NCI-H1417 (cell line): ENCODE results near the gene SPATA3.

Experiments
- DNase-seq, 3 experiments: peaks; one replicate each; lab custom pipeline; 2025; lab: John Stamatoyannopoulos, UW

The SPATA3 gene

DNA sequence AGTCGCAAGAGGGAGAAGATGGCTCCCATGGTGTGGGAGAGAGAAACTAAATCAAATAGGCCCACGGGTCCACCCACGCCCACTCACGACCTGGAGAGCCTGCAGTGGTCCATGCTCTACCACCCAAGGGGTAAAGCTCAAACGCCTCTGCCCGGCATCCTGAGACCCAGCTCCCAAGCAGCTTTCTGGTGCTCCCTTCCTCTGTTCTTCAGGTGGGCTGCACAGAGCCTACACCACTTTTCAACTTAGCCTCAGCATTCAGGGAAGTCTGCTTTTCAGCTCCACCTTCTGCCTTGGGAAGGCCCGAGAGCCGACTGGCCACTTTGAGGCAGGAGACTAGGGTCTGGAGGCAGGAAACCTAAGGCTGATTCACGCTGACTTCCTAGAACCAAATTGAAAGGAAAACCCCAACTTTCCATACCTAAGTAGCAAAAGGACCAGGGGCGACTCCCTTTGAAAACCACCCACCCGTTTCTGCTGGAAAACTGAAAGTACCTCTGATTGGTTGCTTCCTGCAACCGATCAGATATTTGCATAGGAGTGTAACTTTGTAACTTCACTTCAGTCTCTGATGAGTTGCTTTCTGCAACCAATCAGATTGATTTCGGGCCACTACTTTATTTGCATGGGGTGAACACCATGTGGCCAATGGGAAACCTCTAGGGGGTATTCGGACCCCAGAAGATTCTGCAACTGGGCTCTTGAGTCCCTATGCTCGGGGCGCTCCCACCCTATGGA lies 26.8 kb upstream of the SPATA3 start:
- no peak for DNase-seq

- DNase-seq: peak in 1 of 3 experiments; percentile 31
Measured at GRCh38 chr2:230969659-230970015, 26.3 kb upstream of the SPATA3 start.

DNA sequence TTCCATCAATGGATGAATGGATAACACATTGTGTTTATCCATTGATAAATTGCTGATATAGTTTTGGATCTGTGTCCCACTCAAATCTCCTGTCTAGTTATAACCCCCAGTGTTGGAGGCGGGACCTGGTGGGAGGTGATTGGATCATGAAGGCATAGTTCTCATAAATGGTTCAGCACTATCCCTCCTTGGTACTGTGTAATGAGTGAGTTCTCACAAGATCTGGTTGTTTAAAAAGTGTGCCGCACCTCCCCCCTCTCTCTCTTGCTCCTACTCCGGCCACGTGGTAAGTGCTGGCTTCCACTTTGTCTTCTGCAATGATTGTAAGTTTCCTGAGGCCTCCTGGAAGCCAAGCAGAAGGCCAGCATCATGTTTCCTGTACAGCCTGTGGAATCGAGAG lies 23.9 kb upstream of the SPATA3 start:
- DNase-seq: no peak

DNA sequence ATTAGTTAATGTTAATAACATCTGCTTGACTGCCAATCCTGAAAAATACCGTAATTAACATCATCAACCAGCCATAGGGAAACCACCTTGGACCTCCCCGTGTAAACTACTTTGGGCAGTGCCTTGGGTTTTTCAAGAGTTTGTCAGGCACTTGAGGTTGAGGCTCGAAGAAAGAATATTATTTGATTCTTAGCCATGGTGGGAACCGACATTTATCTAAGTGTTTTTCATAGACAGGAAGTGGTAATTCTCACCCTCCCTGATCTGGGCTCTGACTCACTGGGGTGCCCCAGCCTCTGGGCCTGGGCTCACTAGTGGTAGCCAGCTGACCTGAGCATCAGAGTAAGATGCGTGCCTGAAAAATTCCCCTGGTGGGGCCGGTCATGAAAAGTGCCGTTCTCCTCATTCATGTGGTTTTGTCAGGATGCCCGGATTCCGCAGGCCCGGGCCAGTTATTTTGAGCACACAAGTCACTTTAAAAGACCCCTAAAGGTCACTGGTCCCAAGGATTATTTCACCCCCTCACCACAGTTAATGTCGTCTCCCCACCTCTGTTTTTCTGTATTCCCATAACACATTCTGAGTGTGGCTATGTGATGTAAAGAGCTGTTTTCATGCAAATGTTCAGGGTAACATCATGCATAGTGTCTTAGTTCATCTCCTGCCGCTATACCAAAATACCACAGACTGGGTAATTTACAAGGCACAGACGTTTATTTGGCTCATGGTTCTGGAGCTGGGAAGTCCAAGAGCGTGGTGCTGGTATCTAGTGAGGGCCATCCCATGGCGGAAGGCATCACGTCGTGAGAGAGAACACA lies 21.6 kb upstream of the SPATA3 start:
- DNase-seq: no peak

- no peak for DNase-seq
Measured at GRCh38 chr2:230975927-230976326, 20.0 kb upstream of the SPATA3 start.

- no peak for DNase-seq
Measured at GRCh38 chr2:230976671-230977171, 19.2 kb upstream of the SPATA3 start.

- DNase-seq: no peak
Measured at GRCh38 chr2:230980468-230980867, 15.5 kb upstream of the SPATA3 start.

DNA sequence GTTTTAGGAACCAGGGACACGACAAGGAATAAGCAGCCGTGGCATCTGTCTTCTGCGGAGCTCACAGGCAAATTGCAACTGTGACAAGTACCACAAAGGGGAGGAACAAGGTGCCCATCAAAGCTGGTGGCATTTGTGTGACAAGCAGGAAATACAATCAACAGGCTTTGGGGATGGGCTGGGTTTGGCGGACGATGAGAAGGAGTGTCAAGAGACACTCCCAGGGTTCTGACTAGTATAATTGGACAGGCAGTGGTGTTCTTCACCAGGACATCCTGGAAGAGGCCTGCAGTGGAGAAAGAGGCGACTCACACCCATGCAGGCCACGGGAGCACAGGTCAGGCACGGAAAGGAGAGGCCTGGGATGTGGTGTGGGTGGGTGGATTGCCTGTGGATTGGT lies 14.2 kb upstream of the SPATA3 start:
- no peak for DNase-seq

DNA sequence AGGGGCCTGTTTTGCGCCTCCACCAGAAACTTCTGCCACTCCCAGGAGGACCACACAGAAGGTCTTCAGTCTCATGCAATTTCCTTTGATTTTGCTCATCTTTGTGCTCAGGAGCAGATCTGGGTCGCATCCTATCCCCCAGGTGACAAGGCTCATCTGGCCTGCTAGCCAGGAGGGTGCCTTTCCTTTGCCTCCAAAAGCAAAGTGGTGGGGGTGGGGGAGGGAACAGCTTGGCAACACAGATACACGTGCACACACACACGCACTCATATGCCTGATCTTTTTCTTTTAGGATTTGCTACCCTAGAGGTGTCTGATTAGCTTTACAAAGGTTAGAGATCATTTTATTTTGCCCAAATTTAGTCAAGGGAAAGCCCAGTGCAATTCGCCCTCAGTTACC lies 13.8 kb upstream of the SPATA3 start:
- no peak for DNase-seq

- DNase-seq: no peak
Measured at GRCh38 chr2:230982528-230982927, 13.4 kb upstream of the SPATA3 start.

- no peak for DNase-seq
Measured at GRCh38 chr2:230983566-230983965, 12.4 kb upstream of the SPATA3 start.

GRCh38 chr2:230984393-230985220 lies 11.3 kb upstream of the SPATA3 start:
- no peak for DNase-seq

DNA sequence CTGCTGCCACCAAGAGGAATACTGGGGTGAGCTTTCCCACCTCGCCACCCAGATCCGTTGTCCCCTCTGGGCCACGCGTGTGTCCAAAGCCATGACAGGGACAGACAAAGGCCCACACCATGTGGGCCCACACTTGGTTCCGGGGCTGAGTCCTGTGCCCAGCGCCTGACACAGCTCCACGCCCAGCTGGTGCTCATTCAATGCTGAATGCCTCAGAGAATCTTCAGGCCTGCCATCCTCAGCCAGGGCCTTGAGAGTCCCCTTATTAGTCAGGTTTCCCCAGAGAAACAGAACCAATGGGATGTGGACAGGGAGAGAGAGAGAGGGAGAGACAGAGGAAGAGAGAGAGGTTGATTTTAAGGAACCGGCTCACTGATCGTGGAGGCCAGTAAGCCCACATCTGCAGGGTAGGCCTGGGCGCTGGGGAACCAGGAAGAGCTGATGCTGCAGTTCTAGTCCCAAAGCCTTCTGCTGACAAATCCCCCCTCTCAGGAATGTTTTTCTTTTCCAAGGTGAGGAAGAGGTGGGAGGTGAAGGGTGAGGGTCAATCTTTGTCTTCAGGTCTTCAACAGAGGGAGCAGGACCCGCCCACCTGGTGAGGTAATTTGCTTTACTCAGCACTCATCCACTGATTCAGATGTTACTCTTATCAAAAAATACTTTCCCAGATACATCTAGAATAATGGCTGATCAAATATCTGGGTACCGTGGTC lies 10.2 kb upstream of the SPATA3 start:
- DNase-seq: no peak

GRCh38 chr2:230986520-230987136 lies 9.3 kb upstream of the SPATA3 start:
- DNase-seq: no peak

DNA sequence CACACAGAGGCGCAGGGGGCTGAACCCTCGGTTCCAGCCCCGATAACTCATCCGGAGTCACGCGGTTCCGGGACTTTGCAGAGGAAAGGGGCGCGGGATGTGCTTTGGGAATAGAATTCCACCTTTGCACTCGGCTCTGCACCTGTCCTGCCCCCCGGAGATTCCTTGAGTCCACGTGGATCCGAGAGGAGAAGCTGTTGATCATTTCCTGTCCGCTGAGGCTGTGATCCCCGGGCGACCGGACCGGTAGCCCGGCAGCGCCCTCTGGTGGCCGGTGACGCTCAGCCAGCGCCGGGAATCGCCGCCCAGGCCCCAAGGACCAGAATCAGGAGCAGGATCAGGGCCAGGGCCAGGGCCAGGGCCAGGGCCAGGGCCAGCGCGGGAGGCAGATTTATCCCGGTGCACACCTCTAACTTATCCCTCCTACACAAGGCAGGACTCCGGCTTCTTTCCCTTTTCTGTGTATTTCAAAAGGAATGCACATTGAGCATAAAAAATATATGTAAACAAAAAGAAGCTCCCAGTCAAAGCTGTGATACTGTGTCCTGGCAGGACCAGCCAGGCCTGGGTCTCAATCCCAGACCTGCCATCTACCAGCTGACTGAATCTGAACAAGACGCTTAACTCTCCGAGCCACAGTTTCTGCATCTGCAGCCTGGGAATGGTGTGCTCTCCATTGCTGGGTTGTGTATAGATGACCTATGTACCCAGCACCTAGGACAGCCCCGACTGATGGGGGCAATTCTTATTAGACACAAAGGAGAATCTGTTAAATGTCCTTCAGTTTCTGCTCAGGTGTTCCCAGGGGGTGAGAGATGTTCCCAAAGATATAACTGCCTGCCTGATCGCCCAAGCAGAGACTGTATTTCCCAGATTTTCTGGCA lies 8.5 kb upstream of the SPATA3 start:
- DNase-seq: peak; percentile 57 to 84 (median 66)

DNA sequence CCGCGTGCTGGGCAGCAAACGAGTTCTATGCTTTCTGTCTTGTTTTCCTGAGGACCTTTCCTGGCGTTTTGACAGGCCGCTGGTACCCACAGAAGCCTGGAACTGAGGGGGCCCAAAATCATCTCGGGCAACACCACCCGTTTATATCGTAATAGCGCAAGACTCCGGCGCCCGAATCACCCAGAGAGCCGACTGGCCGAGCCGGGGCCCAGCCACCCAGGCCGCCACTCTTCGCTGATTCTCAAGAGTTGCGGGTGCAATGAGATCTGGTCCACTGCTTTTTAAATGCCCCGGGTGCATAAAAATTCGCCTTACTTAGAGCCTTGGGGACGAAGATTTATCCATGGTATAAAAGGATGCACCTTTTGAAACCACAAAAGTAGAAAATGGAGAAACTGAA lies 6.2 kb upstream of the SPATA3 start:
- no peak for DNase-seq

GRCh38 chr2:230990131-230990898 lies 5.6 kb upstream of the SPATA3 start:
- no peak for DNase-seq

DNA sequence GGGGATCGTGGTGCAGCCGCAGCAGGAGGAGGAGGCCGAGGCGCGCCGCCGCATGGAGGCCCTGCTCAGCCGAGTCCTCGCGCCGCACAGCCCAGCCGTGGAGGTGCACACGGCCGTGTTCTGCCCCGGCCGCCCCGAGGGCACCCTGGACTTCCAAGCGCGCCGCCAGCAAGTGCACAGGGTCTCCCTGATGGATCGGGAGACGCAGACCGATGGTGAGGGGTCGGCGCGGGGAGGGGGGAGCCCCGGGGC lies 5.1 kb upstream of the SPATA3 start:
- no peak for DNase-seq

DNA sequence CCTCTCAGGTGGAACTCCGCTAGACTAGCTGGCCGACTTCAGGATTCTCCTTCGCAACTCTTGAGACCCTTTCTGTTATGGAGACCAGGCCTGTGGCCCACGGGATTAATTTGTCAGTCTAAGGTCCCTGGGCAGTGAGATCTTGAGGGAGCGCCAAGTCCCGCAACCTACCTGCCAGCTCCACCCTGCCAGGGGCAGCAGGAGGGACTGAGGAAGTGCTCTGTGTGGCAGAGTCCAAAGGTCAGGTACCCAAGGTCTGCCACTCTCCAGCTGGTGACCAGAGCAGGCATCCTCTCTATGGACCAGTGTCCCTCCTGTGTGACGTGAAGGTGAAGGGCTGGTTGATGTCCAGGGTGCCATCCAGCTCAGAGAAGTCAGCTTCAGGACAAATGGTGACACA lies 4.3 kb upstream of the SPATA3 start:
- no peak for DNase-seq

GRCh38 chr2:230996661-230997060 lies 740 bp downstream of the SPATA3 start:
- DNase-seq: no peak
